C1 segment of cervical spinal cord (tissue), 14 donors: Measurements from ENCODE around the gene CLMP.
A peak's percentile ranks its signal among the peaks of the same experiment; 100 is the strongest.
"Not testable (repeated sequence)": the region's sequence is repeated elsewhere in the genome, so short reads cannot be mapped to it uniquely, and the experiment has no call there.

Experiments used
- DNase-seq, 14 donors: peaks; one replicate each; lab custom pipeline; 2025; lab: John Stamatoyannopoulos, UW

CLMP gene

GRCh38 chr11:123059041-123059920, 135.8 kb downstream of the CLMP start:
- DNase-seq = not testable (repeated sequence)

GRCh38 chr11:123057661-123058305, 137.3 kb downstream of the CLMP start:
- no peak for DNase-seq

- DNase-seq = no peak
Measured at GRCh38 chr11:123056835-123057491, 138.1 kb downstream of the CLMP start.

GRCh38 chr11:123055191-123055901, 139.7 kb downstream of the CLMP start:
- no peak for DNase-seq

- peak in 3 of 14 donors; percentile 10 to 75 (median 14) for DNase-seq
Measured at GRCh38 chr11:123054301-123055065, 140.6 kb downstream of the CLMP start.

GRCh38 chr11:123052901-123053721, 141.9 kb downstream of the CLMP start:
- DNase-seq = no peak

GRCh38 chr11:123051634-123052033, 143.4 kb downstream of the CLMP start:
- no peak for DNase-seq

- no peak for DNase-seq
Measured at GRCh38 chr11:123051146-123051545, 143.9 kb downstream of the CLMP start.

GRCh38 chr11:123047947-123048293, 147.1 kb downstream of the CLMP start:
- no peak for DNase-seq

- DNase-seq = no peak
Measured at GRCh38 chr11:123047266-123047946, 147.6 kb downstream of the CLMP start.

GRCh38 chr11:123046473-123047259, 148.4 kb downstream of the CLMP start:
- DNase-seq = peak in 1 of 14 donors; percentile 17

- no peak for DNase-seq
Measured at GRCh38 chr11:123045101-123045500, 149.9 kb downstream of the CLMP start.

- no peak for DNase-seq
Measured at GRCh38 chr11:123041185-123041584, 153.9 kb downstream of the CLMP start.

- DNase-seq = no peak
Measured at GRCh38 chr11:123040111-123040432, 155.0 kb downstream of the CLMP start.

GRCh38 chr11:123035831-123036230, 159.2 kb downstream of the CLMP start:
- DNase-seq = no peak

GRCh38 chr11:123034597-123034996, 160.5 kb downstream of the CLMP start:
- no peak for DNase-seq

GRCh38 chr11:123033895-123034294, 161.2 kb downstream of the CLMP start:
- no peak for DNase-seq

- no peak for DNase-seq
Measured at GRCh38 chr11:123030517-123030916, 164.5 kb downstream of the CLMP start.

- peak in 2 of 14 donors; percentile 2 to 3 for DNase-seq
Measured at GRCh38 chr11:123020968-123021367, 174.1 kb downstream of the CLMP start.
